GM23338 (cell line): ENCODE data around the gene CFB. TPM values are rescaled to one million over a fixed set of nuclear protein-coding genes. Genes with fewer than 3 reads are reported as not detected.

Experiments
- ATAC-seq: fragments of 200-7000 bp; cut with Tn5 transposase; 3 replicates; pipeline ENCODE4 v1.9.1; 2020
- DNase-seq: peaks from one replicate; pipeline ENCODE4 v3.0.0-alpha.2; 2015; ENCODE audit warnings: low spot score
- H2AFZ ChIP-seq: fragments of 200-600 bp; sonication (generic); 2 replicates; pipeline ENCODE4 v1.8.0; 2016; ENCODE audit warnings: antibody characterized with exemption, mild to moderate bottlenecking, moderate library complexity
- H3F3A ChIP-seq: fragments of 200-600 bp; sonication (generic); replicated peaks from 2 replicates; pipeline ENCODE4 v1.8.0; 2017; ENCODE audit warnings: antibody characterized with exemption, mixed run types, low read depth
- H3K27ac ChIP-seq: fragments of 200-600 bp; sonication (generic); 2 replicates; pipeline ENCODE4 v1.6.1; 2016; ENCODE audit warnings: low read depth
- H3K27me3 ChIP-seq: fragments of 200-600 bp; sonication (generic); 2 replicates; pipeline ENCODE4 v1.8.0; 2016; ENCODE audit warnings: mild to moderate bottlenecking, mixed run types, moderate library complexity; ENCODE audit not compliant: insufficient read depth
- H3K36me3 ChIP-seq: fragments of 200-600 bp; sonication (generic); 2 replicates; pipeline ENCODE4 v1.8.0; 2016; ENCODE audit warnings: mild to moderate bottlenecking; ENCODE audit not compliant: insufficient read depth
- H3K4me1 ChIP-seq: fragments of 200-600 bp; sonication (generic); 2 replicates; pipeline ENCODE4 v1.8.0; 2016; ENCODE audit warnings: mild to moderate bottlenecking, moderate library complexity; ENCODE audit not compliant: insufficient read depth
- H3K4me2 ChIP-seq: fragments of 200-600 bp; sonication (generic); 2 replicates; pipeline ENCODE4 v1.7.1; 2017; ENCODE audit warnings: mixed run types
- H3K4me3 ChIP-seq: fragments of 200-600 bp; sonication (generic); 2 replicates; pipeline ENCODE4 v1.6.1; 2016; ENCODE audit warnings: mixed run types
- H3K79me2 ChIP-seq: fragments of 200-600 bp; sonication (generic); replicated peaks from 2 replicates; pipeline ENCODE4 v1.8.0; 2017; ENCODE audit warnings: mild to moderate bottlenecking; ENCODE audit not compliant: insufficient read depth
- H3K9me2 ChIP-seq: fragments of 200-600 bp; sonication (generic); 2 replicates; pipeline ENCODE4 v1.8.0; 2017; ENCODE audit not compliant: insufficient read depth
- H4K20me1 ChIP-seq: fragments of 200-600 bp; sonication (generic); replicated peaks from 2 replicates; pipeline ENCODE4 v1.8.0; 2017; ENCODE audit warnings: mild to moderate bottlenecking; ENCODE audit not compliant: insufficient read depth
- H3K27ac Mint-ChIP-seq: 2 replicates; pipeline ENCODE4 v1.8.0; 2020; ENCODE audit warnings: inconsistent platforms, mild to moderate bottlenecking, moderate library complexity, mixed read lengths
- H3K27me3 Mint-ChIP-seq: 3 replicates; pipeline ENCODE4 v1.8.0; 2022; ENCODE audit warnings: low read depth, mild to moderate bottlenecking, moderate library complexity, mixed read lengths, inconsistent platforms; ENCODE audit not compliant: insufficient read depth, poor library complexity
- H3K36me3 Mint-ChIP-seq: 3 replicates; pipeline ENCODE4 v1.8.0; 2021; ENCODE audit warnings: low read depth, mild to moderate bottlenecking, inconsistent platforms, moderate library complexity, mixed read lengths
- H3K4me1 Mint-ChIP-seq: 3 replicates; pipeline ENCODE4 v1.8.0; 2020; ENCODE audit warnings: mild to moderate bottlenecking, inconsistent platforms, mixed read lengths
- H3K4me3 Mint-ChIP-seq: 3 replicates; pipeline ENCODE4 v1.8.0; 2021; ENCODE audit warnings: moderate library complexity, mild to moderate bottlenecking, inconsistent platforms, mixed read lengths
- H3K9me3 Mint-ChIP-seq: 3 replicates; pipeline ENCODE4 v1.8.0; 2020; ENCODE audit warnings: moderate library complexity, mild to moderate bottlenecking, inconsistent platforms, mixed read lengths
- CTCF ChIP-seq, 2 experiments: fragments of 200-600 bp in 1 of 2; sonication (generic) in 1 of 2; conservative IDR thresholded peaks; 2 replicates each; pipeline versions ENCODE4 v1.5.1 to v1.6.1; 2016 to 2017; ENCODE audit warnings: antibody characterized with exemption in 2 of 2, low read depth in 2 of 2, mild to moderate bottlenecking in 2 of 2, moderate library complexity in 1 of 2
- EZH2 ChIP-seq: fragments of 200-600 bp; sonication (generic); IDR thresholded peaks from one replicate; pipeline ENCODE4 v1.8.0; 2017; ENCODE audit warnings: antibody characterized with exemption, mild to moderate bottlenecking, low read depth; ENCODE audit not compliant: unreplicated experiment
- EZH2phosphoT487 ChIP-seq: fragments of 200-600 bp; sonication (generic); IDR thresholded peaks from one replicate; pipeline ENCODE4 v1.8.1; 2018; ENCODE audit warnings: antibody characterized with exemption; ENCODE audit not compliant: unreplicated experiment
- POLR2AphosphoS5 ChIP-seq: IDR thresholded peaks from 2 replicates; pipeline ENCODE4 v1.6.1; 2016; ENCODE audit warnings: antibody characterized with exemption, low read depth
- REST ChIP-seq: IDR thresholded peaks from one replicate; pipeline ENCODE4 v1.6.1; 2018; ENCODE audit warnings: antibody characterized with exemption; ENCODE audit not compliant: unreplicated experiment
- ZNF114 ChIP-seq: fragments of 250-450 bp; sonication (Bioruptor Pico); IDR thresholded peaks from 2 replicates; pipeline ENCODE4 v1.5.0; 2020; ENCODE audit warnings: mild to moderate bottlenecking, moderate library complexity
- ZNF331 ChIP-seq: fragments of 250-450 bp; sonication (Bioruptor Pico); IDR thresholded peaks from 2 replicates; pipeline ENCODE4 v1.5.0; 2020; ENCODE audit warnings: low read depth, mild to moderate bottlenecking, moderate library complexity
- ZNF462 ChIP-seq: fragments of 250-450 bp; sonication (Bioruptor Pico); IDR thresholded peaks from 2 replicates; pipeline ENCODE4 v1.5.0; 2020; ENCODE audit warnings: mild to moderate bottlenecking, moderate library complexity
- polyA plus RNA-seq: library from polyadenylated mRNA; unstranded; fragments of >200 nt; fragmentation: Nextera tagmentation; extraction: Ambion mirVana; gene quantifications from 2 replicates; pipeline ENCODE4 v1.2.1, GENCODE V29; 2016
- total RNA-seq: library from RNA; depleted of rRNA; stranded (reverse); fragments of >200 nt; shearing (Covaris generic); gene quantifications from 2 replicates; pipeline ENCODE4 v1.2.3, GENCODE V29; 2014

CFB gene
- total and polyA plus RNA-seq, 2 experiments from 2014 or later = 0.86 TPM; not detected in 1

GRCh38 chr6:31946370-31946885 is 533 bp downstream of the CFB start:
- no peaks in the 10 kb centered on the region for H3K79me2 ChIP-seq
- no peak for ATAC-seq
- Mint-ChIP-seq H3K27ac (no peak overlapping the region), H3K4me1 (no peaks in the 10 kb centered on the region; the same call in 1 of the 3 replicates), H3K4me3 (no peak overlapping the region; the same call in 2 of the 3 replicates), H3K27me3 (peaks cover 26% of the 10 kb centered on the region), H3K9me3 (peaks cover 3% of the 10 kb centered on the region; the same call in 1 of the 3 replicates), H3K36me3 (peaks cover 3% of the 10 kb centered on the region)
- DNase-seq = no peak
- no peaks in the 10 kb centered on the region for H3K36me3 ChIP-seq
- H3K27ac ChIP-seq = no peak overlapping the region
- TF ChIP-seq ZNF114 (CRISPR knock-in tag) (no peak), REST (no peak), EZH2phosphoT487 (no peak), CTCF (conservative IDR thresholded peaks at IDR 0.05; ENCODE audit: low read depth in 2 of 2) (no peak), EZH2 (no peak), ZNF331 (CRISPR knock-in tag) (no peak), POLR2AphosphoS5 (no peak), ZNF462 (CRISPR knock-in tag) (no peak)
- no peak overlapping the region for H3K4me2 ChIP-seq
- no peak overlapping the region for H2AFZ ChIP-seq
- no peaks in the 10 kb centered on the region for H3K27me3 ChIP-seq
- no peaks in the 10 kb centered on the region for H4K20me1 ChIP-seq
- no peaks in the 10 kb centered on the region for H3K9me2 ChIP-seq
- H3K4me1 ChIP-seq = no peaks in the 10 kb centered on the region
- H3K4me3 ChIP-seq = no peak overlapping the region
- H3F3A ChIP-seq = no peaks in the 10 kb centered on the region
